Neural progenitor cell (in vitro differentiated cells): ENCODE results near the gene PRG2.

Experiments
- CTCF ChIP-seq: fragments of 200-600 bp; sonication (generic); IDR thresholded peaks from 2 replicates; pipeline ENCODE4 v1.5.1; 2017; ENCODE audit warnings: antibody characterized with exemption, mild to moderate bottlenecking
- EZH2 ChIP-seq: fragments of 200-600 bp; sonication (generic); IDR thresholded peaks from 2 replicates; pipeline ENCODE4 v1.6.1; 2017; ENCODE audit warnings: antibody characterized with exemption, mild to moderate bottlenecking, moderate library complexity
- EZH2phosphoT487 ChIP-seq: fragments of 200-600 bp; sonication (generic); IDR thresholded peaks from 2 replicates; pipeline ENCODE4 v1.6.1; 2017; ENCODE audit warnings: antibody characterized with exemption

GRCh38 chr11:57376095-57377090, 14.1 kb downstream of the PRG2 start:
- TF ChIP-seq CTCF (no peak), EZH2 (no peak), EZH2phosphoT487 (no peak)
